Mesenchymal stem cell (in vitro differentiated cells and primary cell): ENCODE measurements around the gene PYGO2.

Source experiments
- DNase-seq: peaks from one replicate; pipeline ENCODE4 v3.0.0-alpha.2; 2013
- H2AFZ ChIP-seq: one replicate; pipeline ENCODE4 v1.6.1; 2013; ENCODE audit warnings: low read depth, mild to moderate bottlenecking, control low read depth, inconsistent platforms, low read length, moderate library complexity
- H2AK5ac ChIP-seq: 2 replicates; pipeline ENCODE4 v1.6.1; 2013; ENCODE audit warnings: low read length, moderate library complexity, mild to moderate bottlenecking, inconsistent platforms; ENCODE audit not compliant: severe bottlenecking
- H2BK120ac ChIP-seq: one replicate; pipeline ENCODE4 v1.6.1; 2013; ENCODE audit warnings: low read depth, mild to moderate bottlenecking, inconsistent platforms, low read length, moderate library complexity
- H2BK12ac ChIP-seq, 2 experiments: one replicate each; pipeline ENCODE4 v1.6.1; 2013; ENCODE audit warnings: inconsistent platforms in 2 of 2, low read length in 2 of 2, mild to moderate bottlenecking in 2 of 2, moderate library complexity in 2 of 2, control low read depth in 1 of 2
- H2BK15ac ChIP-seq: one replicate; pipeline ENCODE4 v1.6.1; 2013; ENCODE audit warnings: mild to moderate bottlenecking, low read depth, inconsistent platforms; ENCODE audit not compliant: poor library complexity, severe bottlenecking
- H2BK5ac ChIP-seq: 2 replicates; pipeline ENCODE4 v1.6.1; 2013; ENCODE audit warnings: low read depth, mild to moderate bottlenecking, low read length, control low read depth, inconsistent platforms; ENCODE audit not compliant: poor library complexity, severe bottlenecking
- H3K14ac ChIP-seq, 2 experiments: one replicate each; pipeline ENCODE4 v1.6.1; 2013; ENCODE audit warnings: inconsistent platforms in 2 of 2, low read length in 2 of 2, control low read depth in 1 of 2, mild to moderate bottlenecking in 1 of 2, moderate library complexity in 1 of 2
- H3K18ac ChIP-seq, 2 experiments: one replicate each; pipeline ENCODE4 v1.6.1; 2013; ENCODE audit warnings: inconsistent platforms in 2 of 2, low read length in 2 of 2, control low read depth in 1 of 2, low read depth in 1 of 2, mild to moderate bottlenecking in 1 of 2
- H3K23ac ChIP-seq, 2 experiments: one replicate each; pipeline ENCODE4 v1.6.1; 2013; ENCODE audit warnings: inconsistent platforms in 2 of 2, low read length in 2 of 2, mild to moderate bottlenecking in 2 of 2, moderate library complexity in 2 of 2, control low read depth in 1 of 2
- H3K27ac ChIP-seq: 2 replicates; pipeline ENCODE4 v1.5.1; 2013; ENCODE audit warnings: mild to moderate bottlenecking, moderate library complexity, low read length, control low read depth, inconsistent platforms; ENCODE audit not compliant: poor library complexity, severe bottlenecking
- H3K27me3 ChIP-seq, 2 experiments: 2 replicates each; pipeline versions ENCODE4 v1.6.1 to v1.7.0; 2013; ENCODE audit warnings: low read length in 2 of 2, mild to moderate bottlenecking in 2 of 2, moderate library complexity in 2 of 2, control low read depth in 1 of 2, inconsistent platforms in 1 of 2; ENCODE audit not compliant: control insufficient read depth in 1 of 2, insufficient read depth in 1 of 2
- H3K36me3 ChIP-seq, 2 experiments: 2 replicates each; pipeline versions ENCODE4 v1.6.1 to v1.7.0; 2013; ENCODE audit warnings: low read length in 2 of 2, control low read depth in 1 of 2, inconsistent platforms in 1 of 2, low read depth in 1 of 2, mild to moderate bottlenecking in 1 of 2; ENCODE audit not compliant: insufficient read depth in 2 of 2, control insufficient read depth in 1 of 2
- H3K4ac ChIP-seq, 2 experiments: one replicate each; pipeline ENCODE4 v1.6.1; 2013; ENCODE audit warnings: inconsistent platforms in 2 of 2, low read length in 2 of 2, mild to moderate bottlenecking in 2 of 2, moderate library complexity in 2 of 2, control low read depth in 1 of 2, low read depth in 1 of 2
- H3K4me1 ChIP-seq: 2 replicates; pipeline ENCODE4 v1.6.1; 2013; ENCODE audit warnings: low read depth, low read length, control low read depth; ENCODE audit not compliant: control insufficient read depth, insufficient read depth
- H3K4me2 ChIP-seq: 2 replicates; pipeline ENCODE4 v1.6.1; 2013; ENCODE audit warnings: low read length, mild to moderate bottlenecking, inconsistent platforms; ENCODE audit not compliant: poor library complexity, severe bottlenecking
- H3K4me3 ChIP-seq, 2 experiments: 2 replicates each; pipeline versions ENCODE4 v1.5.1 to v1.7.0; 2013; ENCODE audit warnings: low read length in 2 of 2, mild to moderate bottlenecking in 2 of 2, control low read depth in 1 of 2, low read depth in 1 of 2; ENCODE audit not compliant: insufficient read depth in 1 of 2
- H3K79me1 ChIP-seq: replicated peaks from 2 replicates; pipeline ENCODE4 v1.6.1; 2013; ENCODE audit warnings: mild to moderate bottlenecking, control low read depth, low read length, inconsistent platforms; ENCODE audit not compliant: poor library complexity, severe bottlenecking
- H3K9ac ChIP-seq: 2 replicates; pipeline ENCODE4 v1.7.0; 2013; ENCODE audit warnings: mild to moderate bottlenecking, low read length, moderate library complexity
- H3K9me3 ChIP-seq: 2 replicates; pipeline ENCODE4 v1.7.0; 2013; ENCODE audit warnings: mild to moderate bottlenecking, low read length; ENCODE audit not compliant: control insufficient read depth
- H4K8ac ChIP-seq: one replicate; pipeline ENCODE4 v1.6.1; 2013; ENCODE audit warnings: inconsistent platforms, mild to moderate bottlenecking, low read length, moderate library complexity
- H4K91ac ChIP-seq: one replicate; pipeline ENCODE4 v1.6.1; 2013; ENCODE audit warnings: mild to moderate bottlenecking, low read length, inconsistent platforms
- WGBS: methylation state at CpG from one replicate; pipeline ENCODE4 v1.1.7; 2013; ENCODE audit warnings: mixed read lengths; 5-methylcytosine and 5-hydroxymethylcytosine counted together

PYGO2 gene

DNA sequence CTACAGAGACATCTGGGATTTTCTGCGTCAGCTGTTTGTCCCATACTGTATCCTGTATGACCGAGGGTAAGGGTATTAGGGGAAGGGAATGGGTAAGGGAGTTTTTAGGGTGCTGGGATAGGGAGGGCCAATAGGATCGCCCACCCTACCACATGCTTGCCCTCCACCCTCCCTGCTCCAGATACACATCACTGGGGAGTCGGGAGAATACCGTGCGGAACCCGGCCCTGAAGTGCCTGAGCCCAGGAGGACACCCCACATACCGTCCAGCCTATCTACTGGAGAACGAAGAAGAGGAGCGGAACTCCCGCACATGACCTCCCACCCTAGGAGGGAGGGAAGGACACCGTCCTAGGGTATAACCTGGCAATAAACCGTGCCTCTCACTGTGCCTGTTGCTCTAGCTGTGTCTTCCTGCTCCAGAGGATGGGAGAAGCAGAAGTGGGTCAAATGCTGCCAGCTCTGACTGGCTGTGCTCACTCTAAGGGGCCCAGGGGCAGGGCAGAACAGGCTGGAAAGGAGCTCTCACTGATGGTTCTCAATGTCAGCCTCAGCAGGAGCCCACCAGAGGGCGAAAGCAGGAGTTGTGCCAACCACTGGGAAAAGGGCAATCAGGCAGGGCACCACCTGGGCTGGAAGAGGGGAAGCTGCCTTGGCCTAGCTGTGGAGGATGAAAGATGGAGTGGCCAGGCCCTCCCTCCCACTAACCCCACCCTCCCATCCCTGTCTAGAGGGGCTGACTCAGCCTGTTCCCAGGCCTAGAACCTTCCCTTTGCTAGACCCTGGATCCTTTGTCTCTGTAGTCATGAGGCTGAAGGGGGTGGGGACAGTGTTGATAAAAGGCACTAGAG, 31.4 kb upstream of the PYGO2 start:
- H2BK15ac ChIP-seq: no peak overlapping the region
- H2AK5ac ChIP-seq: no peak overlapping the region
- H2AFZ ChIP-seq: no peak overlapping the region
- no peak overlapping the region for H2BK5ac ChIP-seq
- peaks cover 19% of the 10 kb centered on the region for H3K4me1 ChIP-seq
- H3K36me3 ChIP-seq: peaks cover 35 to 37% of the 10 kb centered on the region in 2 experiments
- peak overlapping the region; percentile 57 for H4K91ac ChIP-seq
- H3K18ac ChIP-seq: peak overlapping the region in 1 of 2 experiments; percentile 29
- no peak overlapping the region for H3K4me2 ChIP-seq
- peak overlapping the region in 1 of 2 experiments; percentile 11 for H2BK12ac ChIP-seq
- H3K4ac ChIP-seq: no peak overlapping the region
- peak; percentile 50 for DNase-seq
- H4K8ac ChIP-seq: peak overlapping the region; percentile 66
- no peak overlapping the region for H3K27ac ChIP-seq
- no peaks in the 10 kb centered on the region for H3K9me3 ChIP-seq
- H3K27me3 ChIP-seq: no peaks in the 10 kb centered on the region
- WGBS: 95% methylated on average over 10 of the region's 14 CpGs
- H3K4me3 ChIP-seq: no peak overlapping the region
- no peak overlapping the region for H3K14ac ChIP-seq
- no peak overlapping the region for H3K23ac ChIP-seq
- H2BK120ac ChIP-seq: no peak overlapping the region
- H3K9ac ChIP-seq: no peak overlapping the region
- H3K79me1 ChIP-seq: peaks cover 25% of the 10 kb centered on the region

- Histone ChIP-seq H3K4me2 (no peak overlapping the region), H3K79me1 (peaks cover 31% of the 10 kb centered on the region), H2BK15ac (no peak overlapping the region), H3K36me3 (peaks cover 45 to 52% of the 10 kb centered on the region in 2 experiments), H3K23ac (no peak overlapping the region), H3K9me3 (no peaks in the 10 kb centered on the region), H2BK120ac (no peak overlapping the region), H3K4ac (no peak overlapping the region), H2AFZ (no peak overlapping the region), H4K8ac (no peak overlapping the region), H3K27me3 (no peaks in the 10 kb centered on the region), H3K14ac (no peak overlapping the region), H2BK12ac (no peak overlapping the region), H3K27ac (no peak overlapping the region), H3K4me3 (no peak overlapping the region), H3K4me1 (peaks cover 22% of the 10 kb centered on the region), H3K9ac (no peak overlapping the region), H2AK5ac (no peak overlapping the region), H2BK5ac (no peak overlapping the region), H3K18ac (no peak overlapping the region), H4K91ac (peak overlapping the region; percentile 11)
- 96% methylated on average over 8 of the region's 8 CpGs for WGBS
- DNase-seq: no peak
Measured at GRCh38 chr1:154990276-154990675, 28.7 kb upstream of the PYGO2 start.

DNA sequence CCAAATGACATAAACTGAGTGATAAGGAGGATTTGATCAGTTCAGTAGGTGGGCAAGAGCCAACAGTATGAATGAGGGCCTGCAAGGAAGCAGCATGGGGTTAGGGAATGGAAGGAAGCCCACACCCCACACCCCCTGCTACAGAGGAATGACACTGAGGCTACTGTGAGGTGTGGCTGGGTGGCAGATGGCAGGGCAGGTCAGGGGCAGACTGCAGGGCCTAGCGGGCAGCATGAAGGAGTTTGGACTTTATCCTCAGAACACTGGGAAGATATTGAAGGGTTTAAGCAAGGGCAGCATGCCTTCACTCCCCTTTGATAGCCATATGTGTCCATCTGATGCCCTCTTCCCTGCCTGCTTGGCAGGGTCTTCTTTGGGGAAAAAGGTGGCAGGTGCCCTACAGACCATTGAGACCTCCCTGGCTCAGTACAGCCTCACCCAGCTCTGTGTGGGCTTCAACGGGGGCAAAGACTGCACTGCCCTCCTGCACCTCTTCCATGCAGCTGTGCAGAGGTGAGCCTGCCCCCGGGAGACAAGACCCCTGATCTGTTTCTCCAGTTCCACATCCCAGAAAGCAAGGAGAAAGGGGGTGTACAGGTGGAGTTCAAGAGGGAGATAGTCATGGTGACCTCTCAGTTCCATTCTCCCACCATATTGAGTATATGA, 27.7 kb upstream of the PYGO2 start:
- H3K18ac ChIP-seq: no peak overlapping the region
- no peak overlapping the region for H2AK5ac ChIP-seq
- H4K8ac ChIP-seq: no peak overlapping the region
- no peak overlapping the region for H3K23ac ChIP-seq
- no peak overlapping the region for H3K14ac ChIP-seq
- H2AFZ ChIP-seq: no peak overlapping the region
- H2BK12ac ChIP-seq: no peak overlapping the region
- H3K36me3 ChIP-seq: peaks cover 45 to 52% of the 10 kb centered on the region in 2 experiments
- no peak for DNase-seq
- H3K4me3 ChIP-seq: no peak overlapping the region
- no peak overlapping the region for H2BK120ac ChIP-seq
- H3K4me2 ChIP-seq: no peak overlapping the region
- peaks cover 32% of the 10 kb centered on the region for H3K79me1 ChIP-seq
- H2BK15ac ChIP-seq: no peak overlapping the region
- peak overlapping the region; percentile 16 for H4K91ac ChIP-seq
- H2BK5ac ChIP-seq: no peak overlapping the region
- H3K9ac ChIP-seq: no peak overlapping the region
- H3K27me3 ChIP-seq: no peaks in the 10 kb centered on the region
- no peak overlapping the region for H3K27ac ChIP-seq
- H3K4ac ChIP-seq: no peak overlapping the region
- 100% methylated on average over 1 of the region's 3 CpGs for WGBS
- no peaks in the 10 kb centered on the region for H3K9me3 ChIP-seq
- peaks cover 24% of the 10 kb centered on the region for H3K4me1 ChIP-seq
